Stimulated activated naive B cell treated with anti-CD40 and anti-IgM and Interleukin-4, amounts not matched to agents 10 μg/mL and 1 μg/mL and 100 μg/mL, for 72 hours (primary cell): ENCODE results near the gene HAND2.

Experiments used
- ATAC-seq, 2 donors: fragments of 150-1000 bp; cut with Tn5 transposase; replicated peaks; 2 replicates each; pipeline ENCODE4 v1.10.0; 2021; ENCODE audit warnings: moderate library complexity in 1 of 2
- DNase-seq: peaks from one replicate; pipeline ENCODE4 v3.0.0; 2021
- H3K27ac Mint-ChIP-seq: one replicate; pipeline ENCODE4 v1.8.0; 2022; ENCODE audit warnings: mild to moderate bottlenecking, mixed read lengths
- H3K27me3 Mint-ChIP-seq, 2 donors: one replicate each; pipeline ENCODE4 v1.8.0; 2022; ENCODE audit warnings: mixed read lengths in 2 of 2
- H3K36me3 Mint-ChIP-seq, 2 donors: one replicate each; pipeline ENCODE4 v1.8.0; 2022; ENCODE audit warnings: mixed read lengths in 2 of 2, mild to moderate bottlenecking in 1 of 2
- H3K4me1 Mint-ChIP-seq, 2 donors: one replicate each; pipeline ENCODE4 v1.8.0; 2022; ENCODE audit warnings: mixed read lengths in 2 of 2, mild to moderate bottlenecking in 1 of 2
- H3K4me3 Mint-ChIP-seq, 2 donors: one replicate each; pipeline ENCODE4 v1.8.0; 2022; ENCODE audit warnings: mild to moderate bottlenecking in 2 of 2, mixed read lengths in 2 of 2, moderate library complexity in 1 of 2
- H3K9me3 Mint-ChIP-seq, 2 donors: one replicate each; pipeline ENCODE4 v1.8.0; 2022; ENCODE audit warnings: mixed read lengths in 2 of 2, mild to moderate bottlenecking in 1 of 2

HAND2 gene

GRCh38 chr4:173507471-173508385 is 22.3 kb downstream of the HAND2 start:
- peaks cover 2 to 6% of the 10 kb centered on the region in 2 donors for H3K36me3 Mint-ChIP-seq
- H3K4me3 Mint-ChIP-seq, result peak overlapping the region; percentile 80
- H3K27me3 Mint-ChIP-seq, result peaks cover 82 to 99% of the 10 kb centered on the region in 2 donors
- H3K27ac Mint-ChIP-seq, result peak overlapping the region; percentile 88
- no peak for DNase-seq
- H3K9me3 Mint-ChIP-seq, result peaks cover 0 to 5% of the 10 kb centered on the region in 2 donors
- H3K4me1 Mint-ChIP-seq, result peaks cover 30 to 48% of the 10 kb centered on the region in 2 donors
- no peak for ATAC-seq

- Mint-ChIP-seq H3K27me3 (peaks cover 81 to 96% of the 10 kb centered on the region in 2 donors), H3K9me3 (peaks cover 0 to 5% of the 10 kb centered on the region in 2 donors), H3K36me3 (peaks cover 2 to 6% of the 10 kb centered on the region in 2 donors), H3K4me1 (peaks cover 30 to 49% of the 10 kb centered on the region in 2 donors), H3K27ac (no peak overlapping the region), H3K4me3 (peak overlapping the region; percentile 50 to 73)
- no peak for DNase-seq
- ATAC-seq, result peak; percentile 4 to 16
Observed at GRCh38 chr4:173506597-173507211, 23.3 kb downstream of the HAND2 start.

GRCh38 chr4:173505924-173506518 is 24.0 kb downstream of the HAND2 start:
- ATAC-seq (peak; percentile 71 to 84), DNase-seq (peak; percentile 33)
- H3K27ac Mint-ChIP-seq, result peak overlapping the region; percentile 75
- H3K4me3 Mint-ChIP-seq, result peak overlapping the region; percentile 50 to 73
- H3K9me3 Mint-ChIP-seq, result peaks cover 4 to 5% of the 10 kb centered on the region in 2 donors
- peaks cover 32 to 56% of the 10 kb centered on the region in 2 donors for H3K4me1 Mint-ChIP-seq
- peaks cover 6 to 8% of the 10 kb centered on the region in 2 donors for H3K36me3 Mint-ChIP-seq
- peaks cover 86 to 96% of the 10 kb centered on the region in 2 donors for H3K27me3 Mint-ChIP-seq

GRCh38 chr4:173504181-173504503 is 25.9 kb downstream of the HAND2 start:
- peaks cover 36 to 53% of the 10 kb centered on the region in 2 donors for H3K4me1 Mint-ChIP-seq
- no peak overlapping the region for H3K27ac Mint-ChIP-seq
- peaks cover 5 to 11% of the 10 kb centered on the region in 2 donors for H3K9me3 Mint-ChIP-seq
- H3K4me3 Mint-ChIP-seq, result no peak overlapping the region
- no peak for ATAC-seq
- peaks cover 11 to 12% of the 10 kb centered on the region in 2 donors for H3K36me3 Mint-ChIP-seq
- H3K27me3 Mint-ChIP-seq, result peaks cover 84 to 93% of the 10 kb centered on the region in 2 donors
- no peak for DNase-seq

- no peak overlapping the region for H3K27ac Mint-ChIP-seq
- H3K9me3 Mint-ChIP-seq, result peaks cover 5 to 11% of the 10 kb centered on the region in 2 donors
- no peak overlapping the region for H3K4me3 Mint-ChIP-seq
- ATAC-seq (no peak), DNase-seq (no peak)
- H3K4me1 Mint-ChIP-seq, result peaks cover 32 to 48% of the 10 kb centered on the region in 2 donors
- H3K36me3 Mint-ChIP-seq, result peaks cover 11 to 12% of the 10 kb centered on the region in 2 donors
- H3K27me3 Mint-ChIP-seq, result peaks cover 78 to 87% of the 10 kb centered on the region in 2 donors
Observed at GRCh38 chr4:173503330-173504180, 26.5 kb downstream of the HAND2 start.

- Mint-ChIP-seq H3K9me3 (peaks cover 0 to 11% of the 10 kb centered on the region in 2 donors), H3K4me3 (no peak overlapping the region), H3K27ac (no peak overlapping the region), H3K36me3 (peaks cover 7 to 9% of the 10 kb centered on the region in 2 donors), H3K4me1 (peaks cover 28 to 42% of the 10 kb centered on the region in 2 donors), H3K27me3 (peaks cover 65 to 74% of the 10 kb centered on the region in 2 donors)
- ATAC-seq, result no peak
- DNase-seq, result no peak
Observed at GRCh38 chr4:173502282-173502681, 27.7 kb downstream of the HAND2 start.

GRCh38 chr4:173501592-173502150 is 28.4 kb downstream of the HAND2 start:
- H3K27ac Mint-ChIP-seq, result peak overlapping the region; percentile 79
- H3K36me3 Mint-ChIP-seq, result peaks cover 6 to 9% of the 10 kb centered on the region in 2 donors
- peaks cover 28 to 36% of the 10 kb centered on the region in 2 donors for H3K4me1 Mint-ChIP-seq
- ATAC-seq (no peak), DNase-seq (no peak)
- peaks cover 0 to 11% of the 10 kb centered on the region in 2 donors for H3K9me3 Mint-ChIP-seq
- peak overlapping the region; percentile 69 to 80 for H3K4me3 Mint-ChIP-seq
- H3K27me3 Mint-ChIP-seq, result peaks cover 60 to 68% of the 10 kb centered on the region in 2 donors

GRCh38 chr4:173500841-173501591 is 29.0 kb downstream of the HAND2 start:
- DNase-seq (peak; percentile 34), ATAC-seq (peak; percentile 63 to 68)
- H3K9me3 Mint-ChIP-seq, result peaks cover 0 to 11% of the 10 kb centered on the region in 2 donors
- H3K4me3 Mint-ChIP-seq, result peak overlapping the region; percentile 69 to 80
- peaks cover 6 to 9% of the 10 kb centered on the region in 2 donors for H3K36me3 Mint-ChIP-seq
- H3K27ac Mint-ChIP-seq, result peak overlapping the region; percentile 79
- H3K27me3 Mint-ChIP-seq, result peaks cover 58 to 65% of the 10 kb centered on the region in 2 donors
- H3K4me1 Mint-ChIP-seq, result peaks cover 23 to 30% of the 10 kb centered on the region in 2 donors

GRCh38 chr4:173499658-173500535 is 30.1 kb downstream of the HAND2 start:
- Mint-ChIP-seq H3K4me3 (peak overlapping the region in 1 of 2 donors; percentile 56), H3K27ac (peak overlapping the region; percentile 54), H3K27me3 (peaks cover 53 to 59% of the 10 kb centered on the region in 2 donors), H3K4me1 (peaks cover 14 to 19% of the 10 kb centered on the region in 2 donors), H3K9me3 (peaks cover 0 to 11% of the 10 kb centered on the region in 2 donors), H3K36me3 (peaks cover 6 to 9% of the 10 kb centered on the region in 2 donors)
- no peak for ATAC-seq
- no peak for DNase-seq

- DNase-seq (no peak), ATAC-seq (no peak)
- Mint-ChIP-seq H3K36me3 (peaks cover 6 to 9% of the 10 kb centered on the region in 2 donors), H3K4me1 (peaks cover 18 to 26% of the 10 kb centered on the region in 2 donors), H3K27me3 (peaks cover 51 to 58% of the 10 kb centered on the region in 2 donors), H3K27ac (no peak overlapping the region), H3K9me3 (peaks cover 0 to 11% of the 10 kb centered on the region in 2 donors), H3K4me3 (no peak overlapping the region)
Observed at GRCh38 chr4:173498771-173499170, 31.3 kb downstream of the HAND2 start.

GRCh38 chr4:173498023-173498422 is 32.0 kb downstream of the HAND2 start:
- H3K9me3 Mint-ChIP-seq, result peaks cover 0 to 11% of the 10 kb centered on the region in 2 donors
- peaks cover 18 to 26% of the 10 kb centered on the region in 2 donors for H3K4me1 Mint-ChIP-seq
- no peak overlapping the region for H3K27ac Mint-ChIP-seq
- H3K27me3 Mint-ChIP-seq, result peaks cover 48 to 55% of the 10 kb centered on the region in 2 donors
- ATAC-seq (no peak), DNase-seq (no peak)
- peaks cover 6 to 9% of the 10 kb centered on the region in 2 donors for H3K36me3 Mint-ChIP-seq
- H3K4me3 Mint-ChIP-seq, result no peak overlapping the region
